GM12878 (cell line): ENCODE measurements around the gene SLC5A1. TPM values are rescaled to one million over a fixed set of nuclear protein-coding genes. Genes with fewer than 3 reads are reported as not detected.

ENCODE experiments used
- ATAC-seq: fragments of 200-7000 bp; cut with Tn5 transposase; 3 replicates; pipeline ENCODE4 v1.9.1; 2020; ENCODE audit warnings: mild to moderate bottlenecking, moderate library complexity
- BruUV-seq: library from RNA; stranded (reverse); fragments of 400-500 nt; replicated peaks from 2 replicates; lab custom pipeline; 2021; lab: Mats Ljungman, UMichigan
- CTCF ChIA-PET: fragments of 300-600 bp; sonication (Branson Sonifier 250); formaldehyde crosslinking; extraction: SDS; loops from one replicate; lab custom pipeline; 2021; ENCODE audit warnings: inconsistent platforms; lab: Yijun Ruan, JAX
- POLR2A ChIA-PET: fragments of 350-600 bp; formaldehyde crosslinking; extraction: SDS; loops from one replicate; lab custom pipeline; 2021; ENCODE audit warnings: inconsistent platforms; lab: Charles Lee
- RAD21 ChIA-PET: fragments of 300-600 bp; sonication (Branson Sonifier 250); formaldehyde crosslinking; loops from one replicate; lab custom pipeline; 2023; ENCODE audit warnings: antibody characterized with exemption; ENCODE audit not compliant: unreplicated experiment; lab: Charles Lee
- SMC1A ChIA-PET: fragments of 300-600 bp; sonication (Branson Sonifier 250); formaldehyde crosslinking; loops from one replicate; lab custom pipeline; 2023; ENCODE audit not compliant: unreplicated experiment, uncharacterized antibody; lab: Charles Lee
- DNase-seq: peaks from one replicate; pipeline ENCODE4 v3.0.0-alpha.2; 2011; ENCODE audit warnings: low read depth, low spot score
- FAIRE-seq: peaks from 3 replicates; lab custom pipeline; 2011; peaks lifted over from hg19 to GRCh38; lab: Jason Lieb, UNC
- H2AFZ ChIP-seq: 2 replicates; pipeline ENCODE4 v1.6.0; 2011; ENCODE audit warnings: low read depth, low read length, control low read depth; ENCODE audit not compliant: control insufficient read depth
- H3K27ac ChIP-seq: 2 replicates; pipeline ENCODE4 v1.5.1; 2011; ENCODE audit warnings: control low read depth; ENCODE audit not compliant: control insufficient read depth, insufficient read depth
- H3K27me3 ChIP-seq, 2 experiments: replicated peaks in 1 of 2; 2 replicates each; pipeline versions ENCODE4 v1.6.0 to v1.6.1; 2011; ENCODE audit warnings: low read length in 1 of 2; ENCODE audit not compliant: control insufficient read depth in 2 of 2, insufficient read depth in 2 of 2
- H3K36me3 ChIP-seq, 2 experiments: 2 replicates each; pipeline ENCODE4 v1.5.1; 2011; ENCODE audit warnings: low read length in 1 of 2; ENCODE audit not compliant: control insufficient read depth in 2 of 2, insufficient read depth in 2 of 2
- H3K4me1 ChIP-seq: 2 replicates; pipeline ENCODE4 v1.6.1; 2011; ENCODE audit warnings: mild to moderate bottlenecking, low read length, moderate library complexity, mixed read lengths; ENCODE audit not compliant: control insufficient read depth, insufficient read depth
- H3K4me2 ChIP-seq: 2 replicates; pipeline ENCODE4 v1.6.0; 2011; ENCODE audit warnings: control low read depth; ENCODE audit not compliant: control insufficient read depth, insufficient read depth
- H3K4me3 ChIP-seq: fragments of 200-600 bp; sonication (generic); 2 replicates; pipeline ENCODE4 v1.5.1; 2016
- H3K79me2 ChIP-seq: 2 replicates; pipeline ENCODE4 v1.6.0; 2011; ENCODE audit warnings: low read length; ENCODE audit not compliant: control insufficient read depth, insufficient read depth
- H3K9ac ChIP-seq: 2 replicates; pipeline ENCODE4 v1.8.0; 2011; ENCODE audit warnings: low read length, control low read depth, mixed read lengths; ENCODE audit not compliant: control insufficient read depth, insufficient read depth
- H3K9me3 ChIP-seq: replicated peaks from 3 replicates; pipeline ENCODE4 v1.5.1; 2011; ENCODE audit warnings: mild to moderate bottlenecking, low read length; ENCODE audit not compliant: control insufficient read depth, insufficient read depth
- H4K20me1 ChIP-seq: 2 replicates; pipeline ENCODE4 v1.6.0; 2011; ENCODE audit not compliant: control insufficient read depth, insufficient read depth
- BCL3 ChIP-seq: IDR thresholded peaks from 2 replicates; pipeline ENCODE4 v1.6.1; 2011; ENCODE audit warnings: borderline replicate concordance, low read depth, mild to moderate bottlenecking, moderate library complexity, low read length; ENCODE audit not compliant: insufficient read depth, poor library complexity, severe bottlenecking
- ELK1 ChIP-seq: IDR thresholded peaks from 2 replicates; pipeline ENCODE4 v1.6.1; 2012; ENCODE audit warnings: low read depth, low read length, improper control_type of control experiment
- HDAC2 ChIP-seq: fragments of 200-600 bp; sonication (generic); IDR thresholded peaks from 2 replicates; pipeline ENCODE4 v1.6.1; 2017
- NFIC ChIP-seq: IDR thresholded peaks from 2 replicates; pipeline ENCODE4 v1.6.1; 2012; ENCODE audit warnings: low read depth, mild to moderate bottlenecking, inconsistent platforms, low read length, moderate library complexity
- PKNOX1 ChIP-seq: fragments of 450-650 bp; IDR thresholded peaks from 2 replicates; pipeline ENCODE4 v1.6.1; 2016; ENCODE audit warnings: mild to moderate bottlenecking
- POU2F2 ChIP-seq: IDR thresholded peaks from 3 replicates; pipeline ENCODE4 v1.6.1; 2011; ENCODE audit warnings: low read depth, mild to moderate bottlenecking, low read length, borderline replicate concordance
- RELA ChIP-seq: fragments of 450-650 bp; IDR thresholded peaks from 2 replicates; pipeline ENCODE4 v1.8.0; 2014; ENCODE audit warnings: borderline replicate concordance; ENCODE audit not compliant: partially characterized antibody
- SREBF1 ChIP-seq: IDR thresholded peaks from 2 replicates; pipeline ENCODE4 v1.6.1; 2012; ENCODE audit warnings: mild to moderate bottlenecking, low read length
- ZNF274 ChIP-seq: IDR thresholded peaks from one replicate; pipeline ENCODE4 v1.8.0; 2011; ENCODE audit not compliant: insufficient read length, insufficient read depth
- WGBS: methylation state at CpG from one replicate; pipeline ENCODE4 v1.1.6; 2016; ENCODE audit warnings: low lambda C conversion rate; ENCODE audit not compliant: insufficient replicate concordance, insufficient coverage; ENCODE audit errors: missing lambda C conversion rate; 5-methylcytosine and 5-hydroxymethylcytosine counted together
- in situ Hi-C: fragments of 300-500 bp; cut with MboI; formaldehyde crosslinking; loops from 9 replicates; pipeline ENCODE4 v1.14.3; 2018; ENCODE audit warnings: mixed read lengths
- intact Hi-C: fragments of 100-400 bp; cut with micrococcal nuclease; formaldehyde crosslinking; loops from one replicate; pipeline ENCODE4 v1.14.2; 2022; ENCODE audit not compliant: unreplicated experiment
- polyA plus RNA-seq, 11 experiments: library from polyadenylated mRNA; depleted of rRNA in 4 of 11; unstranded in 6 of 11; stranded (reverse) in 5 of 11; fragments of >200 nt; fragmentation: Nextera tagmentation in 4 of 11; fragmentation: Illumina TruSeq in 1 of 11; extraction: Ambion mirVana in 4 of 11; extraction: Trizol in 1 of 11; gene quantifications; 1 replicate in 1 of 11; 2 replicates in 10 of 11; pipeline versions ENCODE4 v1.2.1 to v1.2.3, GENCODE V29; 2011 to 2016; ENCODE audit warnings: inconsistent platforms in 2 of 11, missing spikeins in 2 of 11, low read depth in 1 of 11
- total RNA-seq, 4 experiments: library from RNA; depleted of rRNA in 3 of 4; stranded (reverse); fragments of >200 nt in 3 of 4; fragmentation: Illumina TruSeq in 1 of 4; extraction: Trizol in 1 of 4; gene quantifications; 2 replicates each; pipeline versions ENCODE4 v1.2.1 to v1.2.3, GENCODE V29; 2013 to 2021

Gene SLC5A1
- total and polyA plus RNA-seq, 10 of the 15 experiments (the other 5 are each of a cell fraction or from before 2014, with no cell fraction given), result 0.01 TPM; not detected in 9

- Histone ChIP-seq H3K36me3 (no peaks in the 10 kb centered on the region), H3K9ac (no peak overlapping the region), H4K20me1 (no peaks in the 10 kb centered on the region), H3K4me2 (no peak overlapping the region), H3K9me3 (no peaks in the 10 kb centered on the region; the same call in 1 of the 3 replicates), H3K27ac (no peak overlapping the region), H3K79me2 (no peaks in the 10 kb centered on the region), H3K4me1 (no peaks in the 10 kb centered on the region), H3K27me3 (no peaks in the 10 kb centered on the region), H3K4me3 (no peak overlapping the region), H2AFZ (no peak overlapping the region)
- ChIA-PET CTCF (interaction anchor here (1.0 kb wide), 1 partner anchor 28 kb away, joined by 3 read pairs; no protein-coding TSS in a partner anchor), SMC1A (no interaction called here), POLR2A (no interaction called here), RAD21 (no interaction called here)
- no peak for DNase-seq
- 0% methylated on average over 1 of the region's 1 CpG for WGBS
- BruUV-seq, result no TSS peak
- TF ChIP-seq NFIC (no peak), ZNF274 (no peak), POU2F2 (no peak), HDAC2 (no peak), RELA (no peak), ELK1 (no peak), BCL3 (no peak), SREBF1 (no peak), PKNOX1 (no peak)
- intact Hi-C loops, result no loop called here
- no peak for ATAC-seq
- in situ Hi-C loops, result no loop called here
- no peak for FAIRE-seq
Measured at GRCh38 chr22:32013200-32013599, 29.9 kb upstream of the SLC5A1 start.
